Erythroblast (primary cell): ENCODE results near the gene TFE3.

Experiments
- GATA1 ChIP-seq: IDR thresholded peaks from 2 replicates; pipeline ENCODE4 v1.6.1; 2011; ENCODE audit warnings: low read depth, mild to moderate bottlenecking, control low read depth, low read length, moderate library complexity
- POLR2A ChIP-seq: IDR thresholded peaks from 2 replicates; pipeline ENCODE4 v1.6.1; 2011; ENCODE audit warnings: mild to moderate bottlenecking, low read length

GRCh38 chrX:49061490-49061889, 18.3 kb upstream of the TFE3 start:
- no peak for TF ChIP-seq POLR2A
- TF ChIP-seq GATA1, result no peak
